AG09309 (cell line): ENCODE measurements around the gene SEPTIN1.

Experiments used
- DNase-seq: peaks from one replicate; pipeline ENCODE4 v3.0.0-alpha.2; 2010; ENCODE audit warnings: low read depth
- H3K4me3 ChIP-seq: 2 replicates; pipeline ENCODE4 v1.5.1; 2011; ENCODE audit warnings: mild to moderate bottlenecking, low read depth, low read length, moderate library complexity; ENCODE audit not compliant: control insufficient read depth
- CTCF ChIP-seq: IDR thresholded peaks from 2 replicates; pipeline ENCODE4 v1.5.1; 2011; ENCODE audit warnings: mild to moderate bottlenecking, low read depth, low read length, inconsistent platforms; ENCODE audit not compliant: insufficient read depth, control insufficient read depth; ENCODE audit errors: missing control alignments

Gene SEPTIN1

GRCh38 chr16:30375864-30376263, 6.5 kb downstream of the SEPTIN1 start:
- no peak for DNase-seq
- no peak overlapping the region for H3K4me3 ChIP-seq
- no peak for TF ChIP-seq CTCF

GRCh38 chr16:30374538-30374937, 7.8 kb downstream of the SEPTIN1 start, which contains the start of gene MYL11:
Gene MYL11 (plus strand): TSS chr16:30374802. CDS start chr16:30374858, 56 bp downstream.
- no peak within 1 kb of the TSS for H3K4me3 ChIP-seq
- no peak for DNase-seq
- no peak for TF ChIP-seq CTCF

- no peak overlapping the region for H3K4me3 ChIP-seq
- TF ChIP-seq CTCF: no peak
- no peak for DNase-seq
These were observed 9.6 kb downstream of the SEPTIN1 start for GRCh38 chr16:30372725-30373124.

GRCh38 chr16:30372038-30372712, 10.2 kb downstream of the SEPTIN1 start:
- H3K4me3 ChIP-seq: no peak overlapping the region
- no peak for TF ChIP-seq CTCF
- DNase-seq: no peak

GRCh38 chr16:30371248-30371816, 11.0 kb downstream of the SEPTIN1 start:
- TF ChIP-seq CTCF: no peak
- H3K4me3 ChIP-seq: peak overlapping the region; percentile 63
- no peak for DNase-seq

GRCh38 chr16:30370456-30371247, 11.7 kb downstream of the SEPTIN1 start, which contains the start of gene TBC1D10B:
Gene TBC1D10B (minus strand): TSS chr16:30370494. CDS start chr16:30370183, 311 bp downstream.
- H3K4me3 ChIP-seq: peak within 1 kb of the TSS; percentile 86
- DNase-seq: peak; percentile 100
- TF ChIP-seq CTCF: peak; percentile 32
